ENCODE data around the gene NSRP1.

Gene NSRP1

DNA sequence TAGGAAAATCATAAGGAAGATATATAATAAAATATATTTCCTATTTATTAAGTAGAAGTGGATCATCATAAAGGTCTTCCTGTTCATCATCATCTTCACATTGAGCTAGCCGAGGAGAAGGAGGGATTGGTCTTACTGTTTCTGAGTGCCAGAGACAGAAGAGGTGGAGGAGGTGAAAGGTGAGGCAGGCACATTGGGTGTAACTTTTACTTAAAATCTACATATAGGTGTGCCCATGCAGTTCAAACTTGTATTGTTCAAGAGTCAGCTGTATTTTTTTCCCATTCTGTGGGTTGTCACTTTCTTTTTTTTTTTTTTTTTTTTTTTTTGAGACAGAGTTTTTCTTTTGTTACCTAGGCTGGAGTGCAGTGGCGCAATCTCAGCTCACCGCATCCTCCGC, 34.9 kb downstream of the NSRP1 start:
- no peak overlapping the region for H3K4me3 ChIP-seq (ENCODE audit: low read depth, low read length)
- TF ChIP-seq, protein P1, sequence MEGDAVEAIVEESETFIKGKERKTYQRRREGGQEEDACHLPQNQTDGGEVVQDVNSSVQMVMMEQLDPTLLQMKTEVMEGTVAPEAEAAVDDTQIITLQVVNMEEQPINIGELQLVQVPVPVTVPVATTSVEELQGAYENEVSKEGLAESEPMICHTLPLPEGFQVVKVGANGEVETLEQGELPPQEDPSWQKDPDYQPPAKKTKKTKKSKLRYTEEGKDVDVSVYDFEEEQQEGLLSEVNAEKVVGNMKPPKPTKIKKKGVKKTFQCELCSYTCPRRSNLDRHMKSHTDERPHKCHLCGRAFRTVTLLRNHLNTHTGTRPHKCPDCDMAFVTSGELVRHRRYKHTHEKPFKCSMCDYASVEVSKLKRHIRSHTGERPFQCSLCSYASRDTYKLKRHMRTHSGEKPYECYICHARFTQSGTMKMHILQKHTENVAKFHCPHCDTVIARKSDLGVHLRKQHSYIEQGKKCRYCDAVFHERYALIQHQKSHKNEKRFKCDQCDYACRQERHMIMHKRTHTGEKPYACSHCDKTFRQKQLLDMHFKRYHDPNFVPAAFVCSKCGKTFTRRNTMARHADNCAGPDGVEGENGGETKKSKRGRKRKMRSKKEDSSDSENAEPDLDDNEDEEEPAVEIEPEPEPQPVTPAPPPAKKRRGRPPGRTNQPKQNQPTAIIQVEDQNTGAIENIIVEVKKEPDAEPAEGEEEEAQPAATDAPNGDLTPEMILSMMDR (IDR thresholded peaks at IDR 0.05; ENCODE audit: borderline replicate concordance, insufficient read depth, low read depth, low read length) = no peak

DNA sequence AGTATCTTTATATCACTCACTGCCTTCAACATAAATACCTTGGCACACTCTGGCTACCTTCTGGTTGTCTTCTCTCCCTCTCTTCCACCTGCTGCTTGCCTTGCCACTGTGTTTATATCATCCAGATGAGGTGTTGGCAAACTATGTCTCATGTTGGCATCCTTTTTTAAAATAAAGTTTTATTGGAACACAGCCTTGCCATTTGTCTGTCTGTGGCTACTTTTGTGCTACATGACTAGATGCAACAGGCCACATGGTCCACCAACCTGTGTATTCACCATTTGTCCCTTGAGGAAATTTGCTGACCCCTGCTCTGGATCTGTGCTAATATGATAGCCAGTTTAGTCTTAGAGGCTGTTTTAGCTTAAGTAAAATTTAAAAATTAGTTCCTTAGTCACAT, 36.8 kb downstream of the NSRP1 start:
- no peak overlapping the region for H3K4me3 ChIP-seq (ENCODE audit: low read depth, low read length)
- TF ChIP-seq, protein P1 (IDR thresholded peaks at IDR 0.05; ENCODE audit: borderline replicate concordance, insufficient read depth, low read depth, low read length) = no peak

DNA sequence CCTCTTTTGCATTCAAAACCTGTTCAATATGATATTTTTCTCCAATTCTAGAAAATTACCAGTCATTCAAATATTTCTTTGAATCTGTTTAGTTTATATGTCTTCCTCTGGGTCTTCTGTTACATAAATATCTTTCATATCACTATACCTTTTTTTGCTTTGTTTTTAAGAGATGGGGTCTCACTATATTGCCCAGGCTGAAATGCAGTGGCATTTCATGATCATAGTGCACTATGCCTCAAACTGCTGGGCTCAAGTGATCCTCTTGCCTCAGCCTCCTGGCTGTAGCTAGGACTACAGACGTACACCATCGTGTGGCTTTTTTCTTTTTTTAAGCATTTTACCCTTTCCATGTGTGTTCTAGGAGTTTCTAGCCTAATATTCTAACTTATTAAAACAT, 38.8 kb downstream of the NSRP1 start:
- TF ChIP-seq, protein P1 (IDR thresholded peaks at IDR 0.05; ENCODE audit: borderline replicate concordance, insufficient read depth, low read depth, low read length) = no peak
- H3K4me3 ChIP-seq (ENCODE audit: low read depth, low read length) = no peak overlapping the region

DNA sequence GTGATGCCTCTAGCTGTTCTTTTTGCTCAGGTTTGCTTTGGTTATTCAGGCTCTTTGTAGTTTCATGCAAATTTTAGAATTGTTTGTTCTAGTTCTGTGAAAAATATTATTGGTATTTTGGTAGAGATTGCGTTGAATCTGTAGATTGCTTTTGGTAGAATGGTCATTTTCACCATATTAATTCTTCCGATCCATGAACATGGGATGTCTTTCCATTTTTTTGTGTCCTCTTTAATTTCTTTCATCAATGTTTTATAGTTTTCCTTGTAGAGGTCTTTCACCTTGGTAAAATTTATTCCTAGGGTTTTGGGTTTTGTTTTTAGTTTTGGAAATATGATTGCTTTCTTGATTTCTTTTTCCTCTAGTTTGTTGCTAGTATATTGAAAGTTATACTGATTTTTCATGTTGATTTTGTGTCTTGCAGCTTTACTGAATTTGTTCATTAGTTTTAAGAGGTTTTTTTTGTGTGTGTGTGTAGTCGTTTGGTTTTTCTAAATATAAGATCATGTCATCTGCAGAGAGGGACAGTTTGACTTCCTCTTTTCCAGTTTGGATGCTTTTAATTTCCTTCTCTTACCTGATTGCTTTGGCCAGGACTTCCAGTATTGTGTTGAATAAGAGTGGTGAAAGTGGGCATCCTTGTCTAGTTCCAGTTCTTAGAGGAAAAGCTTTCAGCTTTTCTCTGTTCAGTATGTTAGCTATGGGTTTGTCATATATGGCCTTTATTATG, 42.4 kb downstream of the NSRP1 start:
- TF ChIP-seq, protein P1 (IDR thresholded peaks at IDR 0.05; ENCODE audit: borderline replicate concordance, insufficient read depth, low read depth, low read length) = no peak
- no peak overlapping the region for H3K4me3 ChIP-seq (ENCODE audit: low read depth, low read length)

DNA sequence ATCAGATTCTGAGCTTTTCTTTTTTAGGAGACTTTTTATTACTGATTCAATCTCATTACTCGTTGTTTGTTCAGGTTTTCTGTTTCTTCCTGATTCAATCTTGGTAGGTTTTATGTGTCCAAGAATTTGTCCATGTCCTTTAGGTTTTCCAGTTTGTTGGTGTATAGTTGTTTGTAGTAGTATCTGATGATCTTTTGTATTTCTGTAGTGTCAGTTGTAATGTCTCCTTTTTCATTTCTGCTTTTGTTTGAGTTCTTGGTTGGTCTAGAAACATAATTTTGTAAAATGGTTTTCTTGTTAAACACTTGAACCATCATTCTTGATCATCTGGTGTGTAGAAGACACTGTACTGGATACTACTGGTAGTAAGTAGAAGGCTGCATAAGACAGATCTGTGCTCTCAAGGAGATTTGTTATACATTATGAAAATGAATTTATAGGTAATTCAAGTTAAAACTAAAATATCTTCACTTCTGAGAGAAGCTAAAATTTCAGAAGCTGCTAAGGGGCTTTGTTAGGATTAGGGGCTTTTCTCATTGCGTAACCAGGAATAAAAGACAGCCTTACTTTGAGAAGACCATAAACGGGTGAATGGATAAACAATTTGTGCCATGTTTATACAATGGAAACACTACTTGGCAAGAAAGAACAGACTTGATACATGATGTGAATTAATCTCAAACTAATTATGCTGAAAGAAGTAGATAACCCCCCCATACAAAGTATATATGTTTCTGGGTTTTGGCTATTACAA, 44.0 kb downstream of the NSRP1 start:
- no peak overlapping the region for H3K4me3 ChIP-seq (ENCODE audit: low read depth, low read length)
- TF ChIP-seq, protein P1 (IDR thresholded peaks at IDR 0.05; ENCODE audit: borderline replicate concordance, insufficient read depth, low read depth, low read length) = no peak

DNA sequence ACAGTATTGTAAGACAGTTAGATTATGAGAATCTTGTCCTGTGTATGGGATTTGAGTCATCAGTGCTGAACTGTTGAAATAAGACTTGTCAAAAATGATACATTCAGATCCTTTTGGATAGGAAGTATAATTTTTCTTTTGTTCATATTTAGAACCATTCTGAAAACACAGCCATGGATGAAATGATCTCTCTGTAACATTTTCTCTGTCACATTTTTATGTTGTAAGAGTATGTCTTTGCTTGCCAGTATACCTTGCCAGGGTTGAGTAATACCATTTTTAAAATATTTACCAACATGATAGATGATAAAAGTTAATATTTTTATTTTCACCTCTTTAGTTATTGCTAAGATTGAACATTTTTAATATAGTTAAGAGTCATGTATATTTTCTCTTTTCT, 45.0 kb downstream of the NSRP1 start:
- TF ChIP-seq, protein P1 (IDR thresholded peaks at IDR 0.05; ENCODE audit: borderline replicate concordance, insufficient read depth, low read depth, low read length) = no peak
- H3K4me3 ChIP-seq (ENCODE audit: low read depth, low read length) = no peak overlapping the region

DNA sequence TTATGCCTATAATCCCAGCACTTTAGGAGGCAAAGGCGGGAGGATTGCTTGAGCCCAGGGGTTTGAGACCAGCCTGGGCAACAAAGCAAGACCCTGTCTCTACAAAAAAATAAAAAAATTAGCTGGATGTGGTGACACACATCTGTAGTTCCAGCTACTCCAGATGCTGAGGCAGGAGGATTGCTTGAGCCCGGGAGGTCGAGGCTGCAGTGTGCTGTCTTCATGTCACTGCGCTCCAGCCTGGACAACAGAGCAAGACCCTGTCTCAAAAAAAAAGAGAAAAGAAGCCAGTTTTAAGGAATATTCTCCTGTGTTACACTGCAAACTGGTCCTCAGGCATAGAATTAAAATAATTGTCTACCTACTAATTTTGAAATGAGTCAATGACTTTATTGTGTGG, 47.9 kb downstream of the NSRP1 start:
- H3K4me3 ChIP-seq (ENCODE audit: low read depth, low read length) = no peak overlapping the region
- TF ChIP-seq, protein P1 (IDR thresholded peaks at IDR 0.05; ENCODE audit: borderline replicate concordance, insufficient read depth, low read depth, low read length) = no peak

Measured in GM12875 (cell line).